ENCODE measurements around the gene ZACN. TPM values are rescaled to one million over a fixed set of nuclear protein-coding genes. Genes with fewer than 3 reads are reported as not detected.
"Not testable (repeated sequence)": the region's sequence is repeated elsewhere in the genome, so short reads cannot be mapped to it uniquely, and the experiment has no call there.

Gene ZACN
- total RNA-seq, 2 donors from 2014 or later: not detected

DNA sequence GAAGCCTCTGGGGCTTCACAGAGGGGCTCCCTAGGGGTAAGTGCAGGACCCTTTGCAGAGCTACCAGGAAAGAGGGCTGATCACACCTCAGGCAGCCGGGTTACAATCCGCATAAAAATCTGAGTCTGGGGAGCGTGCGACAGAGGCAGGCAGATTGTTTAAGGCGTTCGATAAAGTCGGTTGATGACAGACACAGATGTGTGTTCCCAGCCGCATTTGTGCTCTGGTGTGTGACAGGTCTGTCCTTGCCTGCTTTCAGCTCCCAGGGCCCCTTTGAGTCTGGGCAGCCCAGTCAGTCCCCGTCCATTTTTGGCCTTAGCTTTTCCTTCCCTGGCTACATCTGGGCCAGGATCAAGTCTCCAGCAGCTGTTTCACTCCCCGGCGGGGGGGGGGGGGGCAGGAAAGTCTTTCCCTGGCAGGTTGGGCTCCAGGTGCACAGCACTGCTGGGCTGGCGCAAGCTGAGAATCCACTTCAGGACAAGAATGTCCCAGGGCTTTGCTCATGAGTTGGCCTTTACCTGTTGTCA, 1.3 kb upstream of the ZACN start:
- TF ChIP-seq, protein P1, sequence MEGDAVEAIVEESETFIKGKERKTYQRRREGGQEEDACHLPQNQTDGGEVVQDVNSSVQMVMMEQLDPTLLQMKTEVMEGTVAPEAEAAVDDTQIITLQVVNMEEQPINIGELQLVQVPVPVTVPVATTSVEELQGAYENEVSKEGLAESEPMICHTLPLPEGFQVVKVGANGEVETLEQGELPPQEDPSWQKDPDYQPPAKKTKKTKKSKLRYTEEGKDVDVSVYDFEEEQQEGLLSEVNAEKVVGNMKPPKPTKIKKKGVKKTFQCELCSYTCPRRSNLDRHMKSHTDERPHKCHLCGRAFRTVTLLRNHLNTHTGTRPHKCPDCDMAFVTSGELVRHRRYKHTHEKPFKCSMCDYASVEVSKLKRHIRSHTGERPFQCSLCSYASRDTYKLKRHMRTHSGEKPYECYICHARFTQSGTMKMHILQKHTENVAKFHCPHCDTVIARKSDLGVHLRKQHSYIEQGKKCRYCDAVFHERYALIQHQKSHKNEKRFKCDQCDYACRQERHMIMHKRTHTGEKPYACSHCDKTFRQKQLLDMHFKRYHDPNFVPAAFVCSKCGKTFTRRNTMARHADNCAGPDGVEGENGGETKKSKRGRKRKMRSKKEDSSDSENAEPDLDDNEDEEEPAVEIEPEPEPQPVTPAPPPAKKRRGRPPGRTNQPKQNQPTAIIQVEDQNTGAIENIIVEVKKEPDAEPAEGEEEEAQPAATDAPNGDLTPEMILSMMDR (IDR thresholded peaks at IDR 0.05): no peak
- ATAC-seq (ENCODE audit: insufficient number of reproducible peaks, low FRiP score, low read depth): no peak
- no peaks in the 10 kb centered on the region for H3K36me3 ChIP-seq
- DNase-seq (ENCODE audit: low spot score): no peak
- peaks cover 7 to 38% of the 10 kb centered on the region in 2 donors for H3K4me1 ChIP-seq (ENCODE audit: control insufficient read depth in 1 of 2, low read depth in 2 of 2)
- peaks cover 13% of the 10 kb centered on the region for H3K27me3 ChIP-seq (replicated peaks; ENCODE audit: insufficient read depth)
- no peak overlapping the region for H3K27ac ChIP-seq
- no peak overlapping the region for H3K4me3 ChIP-seq
- no peaks in the 10 kb centered on the region for H3K9me3 ChIP-seq

GRCh38 chr17:76078370-76078769, 612 bp upstream of the ZACN start:
- not testable (repeated sequence) for DNase-seq (ENCODE audit: low spot score)
- H3K4me1 ChIP-seq (ENCODE audit: control insufficient read depth in 1 of 2, low read depth in 2 of 2): peaks cover 7 to 34% of the 10 kb centered on the region in 2 donors

DNA sequence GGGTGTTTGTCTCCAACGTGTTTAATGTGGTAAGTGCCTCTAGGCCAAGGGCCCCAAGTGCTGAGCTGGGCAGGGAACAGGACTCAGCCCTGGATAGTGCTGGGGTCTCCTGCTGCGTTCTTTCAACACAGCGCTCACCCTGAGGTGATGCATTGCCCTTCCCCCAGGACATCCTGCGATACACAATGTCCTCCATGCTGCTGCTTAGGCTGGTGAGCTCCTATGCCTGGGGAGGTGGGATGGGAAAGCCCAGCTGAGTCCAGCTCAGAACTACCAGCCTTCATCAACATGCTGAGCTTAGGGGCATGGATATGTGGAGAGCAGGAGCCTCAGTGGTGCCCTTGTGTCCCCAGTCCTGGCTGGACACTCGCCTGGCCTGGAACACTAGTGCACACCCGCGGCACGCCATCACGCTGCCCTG, 563 bp downstream of the ZACN start:
- DNase-seq (ENCODE audit: low spot score) (no peak), ATAC-seq (ENCODE audit: insufficient number of reproducible peaks, low FRiP score, low read depth) (no peak)
- Histone ChIP-seq H3K4me3 (no peak overlapping the region), H3K27me3 (replicated peaks; ENCODE audit: insufficient read depth) (peaks cover 8% of the 10 kb centered on the region), H3K27ac (no peak overlapping the region), H3K4me1 (ENCODE audit: control insufficient read depth in 1 of 2, low read depth in 2 of 2) (peaks cover 7 to 28% of the 10 kb centered on the region in 2 donors), H3K36me3 (peaks cover 2% of the 10 kb centered on the region), H3K9me3 (no peaks in the 10 kb centered on the region)
- TF ChIP-seq, protein P1 (IDR thresholded peaks at IDR 0.05): no peak

More at GRCh38 chr17:76078370-76078769, 612 bp upstream of the ZACN start:
- H3K36me3 ChIP-seq; H3K9me3 ChIP-seq; H3K4me3 ChIP-seq; H3K27ac ChIP-seq; ATAC-seq (ENCODE audit: insufficient number of reproducible peaks, low FRiP score, low read depth): not testable (repeated sequence)
- H3K27me3 ChIP-seq (replicated peaks; ENCODE audit: insufficient read depth): peaks cover 13% of the 10 kb centered on the region

GRCh38 chr17:76079956-76080767, 1.2 kb downstream of the ZACN start:
- no peak for DNase-seq (ENCODE audit: low spot score)
- Histone ChIP-seq H3K27me3 (replicated peaks; ENCODE audit: insufficient read depth) (peaks cover 8% of the 10 kb centered on the region), H3K4me1 (ENCODE audit: control insufficient read depth in 1 of 2, low read depth in 2 of 2) (peaks cover 6 to 22% of the 10 kb centered on the region in 2 donors), H3K27ac (no peak overlapping the region), H3K9me3 (no peaks in the 10 kb centered on the region), H3K36me3 (peaks cover 8% of the 10 kb centered on the region), H3K4me3 (no peak overlapping the region)
- no peak for ATAC-seq (ENCODE audit: insufficient number of reproducible peaks, low FRiP score, low read depth)
- TF ChIP-seq, protein P1 (IDR thresholded peaks at IDR 0.05): no peak

- Histone ChIP-seq H3K9me3 (no peaks in the 10 kb centered on the region), H3K36me3 (peaks cover 11% of the 10 kb centered on the region), H3K4me3 (no peak overlapping the region), H3K27ac (no peak overlapping the region), H3K4me1 (ENCODE audit: control insufficient read depth in 1 of 2, low read depth in 2 of 2) (peaks cover 0 to 15% of the 10 kb centered on the region in 2 donors), H3K27me3 (replicated peaks; ENCODE audit: insufficient read depth) (peaks cover 4% of the 10 kb centered on the region)
- TF ChIP-seq, protein P1 (IDR thresholded peaks at IDR 0.05): no peak
- ATAC-seq (ENCODE audit: insufficient number of reproducible peaks, low FRiP score, low read depth) (no peak), DNase-seq (ENCODE audit: low spot score) (no peak)
Measured at GRCh38 chr17:76080768-76081287, 1.8 kb downstream of the ZACN start.

All from thoracic aorta (tissue), 2 donors.